Measurements from ENCODE around the gene LPIN3.

DNA sequence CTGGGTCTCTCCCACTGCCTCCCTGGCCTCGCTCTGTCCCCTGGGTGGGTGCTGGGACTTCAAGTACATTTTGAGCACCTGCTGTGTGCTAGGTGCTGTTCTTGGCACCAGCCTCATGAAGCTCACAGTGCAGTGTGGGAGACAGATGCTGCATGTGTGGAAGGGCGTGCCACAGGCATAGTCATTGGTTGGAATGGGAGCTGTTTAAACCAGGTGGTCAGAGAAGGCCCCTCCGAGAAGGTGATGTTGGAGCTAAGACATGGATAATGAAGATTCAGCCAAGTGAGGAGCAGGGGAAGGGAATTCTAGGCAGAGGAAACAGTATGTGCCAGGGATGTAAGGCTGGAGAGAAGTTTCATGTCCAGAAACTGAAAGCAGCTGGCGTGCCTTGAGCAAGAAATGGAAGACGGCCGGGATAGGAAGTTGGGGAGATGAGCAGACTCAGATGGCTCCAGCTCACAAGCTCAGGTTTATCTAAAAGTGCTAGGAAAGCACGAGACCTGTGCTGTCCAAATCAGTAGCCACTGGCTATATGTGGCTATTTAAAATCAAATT is 9.9 kb downstream of the LPIN3 start:
- TF ChIP-seq ZFX (IDR thresholded peaks at IDR 0.05), result no peak
- TF ChIP-seq, protein P1, sequence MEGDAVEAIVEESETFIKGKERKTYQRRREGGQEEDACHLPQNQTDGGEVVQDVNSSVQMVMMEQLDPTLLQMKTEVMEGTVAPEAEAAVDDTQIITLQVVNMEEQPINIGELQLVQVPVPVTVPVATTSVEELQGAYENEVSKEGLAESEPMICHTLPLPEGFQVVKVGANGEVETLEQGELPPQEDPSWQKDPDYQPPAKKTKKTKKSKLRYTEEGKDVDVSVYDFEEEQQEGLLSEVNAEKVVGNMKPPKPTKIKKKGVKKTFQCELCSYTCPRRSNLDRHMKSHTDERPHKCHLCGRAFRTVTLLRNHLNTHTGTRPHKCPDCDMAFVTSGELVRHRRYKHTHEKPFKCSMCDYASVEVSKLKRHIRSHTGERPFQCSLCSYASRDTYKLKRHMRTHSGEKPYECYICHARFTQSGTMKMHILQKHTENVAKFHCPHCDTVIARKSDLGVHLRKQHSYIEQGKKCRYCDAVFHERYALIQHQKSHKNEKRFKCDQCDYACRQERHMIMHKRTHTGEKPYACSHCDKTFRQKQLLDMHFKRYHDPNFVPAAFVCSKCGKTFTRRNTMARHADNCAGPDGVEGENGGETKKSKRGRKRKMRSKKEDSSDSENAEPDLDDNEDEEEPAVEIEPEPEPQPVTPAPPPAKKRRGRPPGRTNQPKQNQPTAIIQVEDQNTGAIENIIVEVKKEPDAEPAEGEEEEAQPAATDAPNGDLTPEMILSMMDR (conservative IDR thresholded peaks at IDR 0.05), result no peak
